Heart right ventricle (tissue), 16 donors: ENCODE measurements around the gene DGKZ. TPM values are rescaled to one million over a fixed set of nuclear protein-coding genes. Genes with fewer than 3 reads are reported as not detected.

Experiments used
- ATAC-seq, 8 donors: fragments of 200-7000 bp; cut with Tn5 transposase; one replicate each; pipeline ENCODE4 v1.9.1; 2020; ENCODE audit warnings: mild to moderate bottlenecking in 8 of 8, moderate library complexity in 8 of 8, moderate number of reproducible peaks in 1 of 8
- DNase-seq, 2 donors: peaks; one replicate each; pipeline ENCODE4 v3.0.0-alpha.2; 2020
- H3K27ac ChIP-seq, 10 donors: fragments of 200-600 bp; sonication (generic) in 2 of 10; one replicate each; pipeline versions ENCODE4 v1.5.0 to v1.8.0; 2020 to 2022; ENCODE audit warnings: mild to moderate bottlenecking in 3 of 10
- H3K27me3 ChIP-seq, 7 donors: fragments of 200-600 bp; one replicate each; pipeline ENCODE4 v1.8.0; 2021 to 2022; ENCODE audit warnings: mild to moderate bottlenecking in 2 of 7
- H3K36me3 ChIP-seq, 9 donors: fragments of 200-600 bp; sonication (generic) in 1 of 9; one replicate each; pipeline versions ENCODE4 v1.5.0 to v1.8.0; 2020 to 2022; ENCODE audit warnings: mild to moderate bottlenecking in 2 of 9
- H3K4me1 ChIP-seq, 9 donors: fragments of 200-600 bp; sonication (generic) in 1 of 9; one replicate each; pipeline versions ENCODE4 v1.5.0 to v1.8.0; 2020 to 2022; ENCODE audit warnings: mild to moderate bottlenecking in 4 of 9
- H3K4me3 ChIP-seq, 10 donors: fragments of 200-600 bp; sonication (generic) in 2 of 10; one replicate each; pipeline versions ENCODE4 v1.5.0 to v1.8.0; 2020 to 2022; ENCODE audit warnings: mild to moderate bottlenecking in 7 of 10, moderate library complexity in 2 of 10
- H3K9me3 ChIP-seq, 11 donors: fragments of 200-600 bp in 10 of 11; sonication (generic) in 2 of 11; one replicate each; pipeline versions ENCODE4 v1.5.0 to v1.8.0; 2013 to 2022; ENCODE audit warnings: mild to moderate bottlenecking in 2 of 11, control low read depth in 1 of 11, moderate library complexity in 1 of 11
- CTCF ChIP-seq, 9 donors: fragments of 200-600 bp; sonication (generic) in 2 of 9; IDR thresholded peaks; one replicate each; pipeline versions ENCODE4 v1.5.0 to v1.8.0; 2021 to 2022; ENCODE audit warnings: antibody characterized with exemption in 9 of 9, mild to moderate bottlenecking in 5 of 9, moderate library complexity in 1 of 9
- WGBS, 2 donors: extraction: QIAGEN DNeasy Blood & Tissue Kit; methylation state at CpG; one replicate each; pipeline ENCODE4 v1.1.7; 2013; ENCODE audit warnings: inconsistent platforms in 1 of 2; 5-methylcytosine and 5-hydroxymethylcytosine counted together
- intact Hi-C, 10 donors: fragments of 100-400 bp; cut with DNase I; formaldehyde crosslinking; loops; one replicate each; pipeline versions ENCODE4 v1.11.1 to v1.14.2; 2022
- long read RNA-seq, 3 donors: library from polyadenylated mRNA; unstranded; transcript quantifications; one replicate each; pipeline ENCODE4 v2.0.0, GENCODE V29; 2020 to 2021
- polyA plus RNA-seq, 2 donors: library from polyadenylated mRNA; stranded (reverse); fragments of 200-250 nt; gene quantifications; one replicate each; pipeline ENCODE4 v1.2.3, GENCODE V29; 2013
- total RNA-seq, 10 donors: library from RNA; stranded (reverse); fragmentation: NEBNext Ultra II Directional in 3 of 10; extraction: Animal tissue kit (Norgen Biotek cat#: 25700) in 3 of 10; gene quantifications; one replicate each; pipeline versions ENCODE4 v1.2.1 to v1.2.4, GENCODE V29; 2021 to 2023
- donor health status: Arrhythmogenic right ventricular cardiomyopathy.
- donor health status: ischemic (EF 13 %, LVEDD 7.1; RV severe dilation, severe dysfunction).
- donor health status: healthy with polysubstance abuse.
- donor health status: DM: no; HTN: yes; CAD: no.
- donor health status: DM: no; HTN: no; CAD: no.
- donor health status: ischemic (EF 25% LVEDD 6.9; RV normal size, moderate dysfunction).
- donor health status: ischemic (EF 25% LVEDD 5.7; RV mildly dilated, moderate dysfunction).
- donor health status: healthy.
- donor health status: DM: yes; HTN: yes; CAD: no.
- donor health status: Ischemic cardiomyopathy.
- donor health status: ischemic (EF 35%, LVEDD 5.7; RV mildly dilated, moderate dysfunction).
- donor health status: nonischemic (EF 11% LVEDD 7.7; RV severe dilation, severe dysfunction).
- donor health status: DM: yes; HTN: yes; CAD: no.
- donor health status: PGD.
- donor health status: ischemic (EF 29% LVEDD 5.4; RV normal size, mild dysfunction).
- donor health status: nonischemic (EF 23%, LVEDD 6.1; RV moderate dilation, normal function).

DGKZ gene, protein sequence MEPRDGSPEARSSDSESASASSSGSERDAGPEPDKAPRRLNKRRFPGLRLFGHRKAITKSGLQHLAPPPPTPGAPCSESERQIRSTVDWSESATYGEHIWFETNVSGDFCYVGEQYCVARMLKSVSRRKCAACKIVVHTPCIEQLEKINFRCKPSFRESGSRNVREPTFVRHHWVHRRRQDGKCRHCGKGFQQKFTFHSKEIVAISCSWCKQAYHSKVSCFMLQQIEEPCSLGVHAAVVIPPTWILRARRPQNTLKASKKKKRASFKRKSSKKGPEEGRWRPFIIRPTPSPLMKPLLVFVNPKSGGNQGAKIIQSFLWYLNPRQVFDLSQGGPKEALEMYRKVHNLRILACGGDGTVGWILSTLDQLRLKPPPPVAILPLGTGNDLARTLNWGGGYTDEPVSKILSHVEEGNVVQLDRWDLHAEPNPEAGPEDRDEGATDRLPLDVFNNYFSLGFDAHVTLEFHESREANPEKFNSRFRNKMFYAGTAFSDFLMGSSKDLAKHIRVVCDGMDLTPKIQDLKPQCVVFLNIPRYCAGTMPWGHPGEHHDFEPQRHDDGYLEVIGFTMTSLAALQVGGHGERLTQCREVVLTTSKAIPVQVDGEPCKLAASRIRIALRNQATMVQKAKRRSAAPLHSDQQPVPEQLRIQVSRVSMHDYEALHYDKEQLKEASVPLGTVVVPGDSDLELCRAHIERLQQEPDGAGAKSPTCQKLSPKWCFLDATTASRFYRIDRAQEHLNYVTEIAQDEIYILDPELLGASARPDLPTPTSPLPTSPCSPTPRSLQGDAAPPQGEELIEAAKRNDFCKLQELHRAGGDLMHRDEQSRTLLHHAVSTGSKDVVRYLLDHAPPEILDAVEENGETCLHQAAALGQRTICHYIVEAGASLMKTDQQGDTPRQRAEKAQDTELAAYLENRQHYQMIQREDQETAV
- total RNA-seq (10 to 100 TPM; 46.4 to 77.9 (median 60.1) TPM), polyA plus RNA-seq (100 to 1,000 TPM in 1 of 2 donors, 10 to 100 TPM in 1; 31.9 to 107 TPM)
- long read RNA-seq, donor 1, partial matches to known transcripts = 26 of 46 reads
- long read RNA-seq, donor 1, other reads (novel, unspliced or antisense) = 12 of 46 reads
- long read RNA-seq, donor 2, transcript DGKZ-203 (31 exons, 2,862 nt) = major isoform, 5 of 38 reads
- long read RNA-seq, donor 2, partial matches to known transcripts = 26 of 38 reads
- long read RNA-seq, donor 2, other reads (novel, unspliced or antisense) = 5 of 38 reads
- long read RNA-seq, donor 3, partial matches to known transcripts = 33 of 45 reads
- long read RNA-seq, donor 3, other reads (novel, unspliced or antisense) = 10 of 45 reads

- Histone ChIP-seq H3K4me1 (peaks cover 20 to 85% (median 72%) of the 10 kb centered on the region in 9 donors), H3K4me3 (peak within 1 kb of the TSS; percentile 51 to 94 (median 84)), H3K27me3 (no peaks in the 10 kb centered on the region), H3K27ac (peak within 1 kb of the TSS in 9 of 10 donors; percentile 65 to 95 (median 85)), H3K9me3 (no peaks in the 10 kb centered on the region), H3K36me3 (no peaks in the 10 kb centered on the region)
- peak; percentile 79 to 87 for DNase-seq
- TF ChIP-seq CTCF (IDR thresholded peaks at IDR 0.05) = peak; percentile 61 to 99 (median 77)
- intact Hi-C loops = no loop called here
- WGBS, 2 donors = 8 to 9% methylated on average over 49 to 80 of the region's 80 CpGs
- peak; percentile 70 to 89 (median 81) for ATAC-seq
These were observed at the start of gene DGKZ for GRCh38 chr11:46346886-46347636. Gene DGKZ, plus strand, starts transcription at chr11:46347463. Its CDS starts 197 bp downstream, at chr11:46347660.

DNA sequence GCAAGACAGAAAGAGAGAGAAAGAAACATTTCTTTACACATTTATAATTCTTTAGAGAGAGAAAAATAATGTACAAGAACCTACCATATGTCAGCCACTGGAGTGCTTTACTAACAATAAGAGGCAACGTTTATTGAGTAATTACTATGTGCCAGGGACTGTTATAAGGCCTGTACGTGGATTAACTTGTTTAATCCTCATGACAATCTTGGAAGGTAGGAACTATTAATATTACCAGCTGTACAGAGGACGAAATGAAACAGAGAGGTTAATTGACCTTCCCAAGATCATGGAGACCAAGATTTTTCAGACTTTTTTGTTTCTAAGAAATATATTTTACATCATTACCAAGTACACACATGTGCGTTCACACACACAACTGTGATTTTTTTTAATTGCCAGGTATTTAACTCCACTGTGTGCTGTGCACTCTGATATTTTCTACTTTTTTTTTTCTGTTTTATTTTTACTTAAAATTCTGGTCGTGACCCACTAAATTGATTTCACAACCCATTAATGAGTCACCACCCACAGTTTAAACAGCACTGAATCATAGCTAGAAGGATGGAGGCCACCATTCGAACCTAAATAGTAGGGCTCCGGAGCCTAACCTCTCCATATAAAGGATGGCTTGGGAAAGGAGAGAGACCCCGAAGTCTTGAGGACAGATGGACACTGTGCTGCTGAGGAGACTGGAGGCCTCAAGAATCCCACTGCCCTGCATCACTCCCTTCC lies 48.4 kb upstream of the DGKZ start:
- DNase-seq (no peak), ATAC-seq (no peak)
- Histone ChIP-seq H3K36me3 (peaks cover 0 to 32% (median 0%) of the 10 kb centered on the region in 9 donors), H3K9me3 (no peaks in the 10 kb centered on the region), H3K27me3 (peaks cover 0 to 30% (median 0%) of the 10 kb centered on the region in 7 donors), H3K27ac (peak overlapping the region in 1 of 10 donors; percentile 14), H3K4me3 (no peak overlapping the region), H3K4me1 (peaks cover 9 to 44% (median 27%) of the 10 kb centered on the region in 9 donors)
- intact Hi-C loops = loop anchor here in 1 of 10 donors (5.0 kb wide), 1 partner anchor 57 kb away; no protein-coding TSS in a partner anchor
- WGBS, 2 donors = 80 to 85% methylated on average over 8 of the region's 8 CpGs
- TF ChIP-seq CTCF (IDR thresholded peaks at IDR 0.05) = no peak

DNA sequence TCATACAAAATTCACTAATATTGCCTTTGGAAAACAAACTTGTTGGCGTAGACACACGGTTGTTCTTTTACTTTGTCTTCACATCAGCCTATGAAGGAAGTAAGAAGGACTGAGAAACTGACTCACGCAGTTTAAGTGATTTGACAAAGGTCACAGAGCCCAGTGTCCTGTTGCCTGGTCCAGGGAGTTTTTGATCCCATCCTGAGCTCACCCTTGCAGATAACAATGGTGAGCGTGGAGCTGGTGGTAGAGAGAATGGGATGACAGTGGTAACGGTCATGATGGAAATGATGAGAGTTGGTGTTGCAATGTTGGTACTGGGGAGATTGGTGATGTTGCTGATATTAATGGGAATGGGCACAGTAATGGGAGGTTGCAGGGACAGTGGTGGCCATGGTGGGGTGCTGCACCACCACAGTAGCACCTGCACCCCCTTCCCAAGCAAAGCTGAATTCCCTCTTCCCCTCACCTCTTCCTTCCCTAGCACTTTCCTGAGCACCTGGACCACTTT lies 47.8 kb upstream of the DGKZ start:
- DNase-seq (no peak), ATAC-seq (no peak)
- H3K27me3 ChIP-seq = peaks cover 0 to 30% (median 0%) of the 10 kb centered on the region in 7 donors
- peaks cover 0 to 32% (median 0%) of the 10 kb centered on the region in 9 donors for H3K36me3 ChIP-seq
- H3K27ac ChIP-seq = no peak overlapping the region
- no peak overlapping the region for H3K4me3 ChIP-seq
- peaks cover 9 to 44% (median 27%) of the 10 kb centered on the region in 9 donors for H3K4me1 ChIP-seq
- H3K9me3 ChIP-seq = no peaks in the 10 kb centered on the region
- 71 to 90% methylated on average over 5 of the region's 5 CpGs for WGBS, 2 donors
- intact Hi-C loops = loop anchor here in 1 of 10 donors (5.0 kb wide), 1 partner anchor 57 kb away; no protein-coding TSS in a partner anchor
- TF ChIP-seq CTCF (IDR thresholded peaks at IDR 0.05) = no peak
